Stimulated activated CD8-positive, alpha-beta memory T cell treated with anti-CD3 and anti-CD28 coated beads, Interleukin-7, amount 100 ng/mL, for 24 hours (primary cell): Measurements from ENCODE around the gene PLBD2.

Experiments used
- DNase-seq: peaks from one replicate; pipeline ENCODE4 v3.0.0-alpha.2; 2020; ENCODE audit warnings: low read depth

PLBD2 gene

DNA sequence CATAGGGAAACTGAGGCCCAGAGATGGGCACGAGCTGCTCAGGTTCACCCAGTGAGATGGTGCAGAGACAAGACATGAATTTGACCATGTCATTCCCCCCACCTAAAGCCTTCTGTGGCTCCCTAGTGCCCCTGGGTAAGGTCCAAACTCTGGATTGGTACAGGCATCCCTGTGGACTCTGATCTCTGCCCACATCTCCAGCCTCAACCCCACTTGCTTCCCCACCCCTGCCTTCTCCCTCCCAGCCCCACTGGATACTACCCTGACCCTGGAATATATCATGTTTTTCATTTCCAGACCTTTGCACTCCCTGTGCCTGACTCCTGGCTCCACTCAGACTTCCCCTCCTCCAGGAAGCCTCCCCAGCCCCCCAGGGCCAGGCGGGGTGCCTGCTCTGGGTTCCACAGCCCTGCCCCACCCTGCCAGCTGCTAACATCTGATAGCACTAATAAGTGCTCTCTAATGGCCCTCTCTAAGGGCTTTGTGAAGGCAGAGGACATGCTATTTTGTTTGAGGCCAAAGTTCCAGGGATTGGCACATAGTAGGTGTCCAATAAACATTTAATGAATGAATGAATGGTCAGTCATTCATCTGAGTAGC, 62.7 kb downstream of the PLBD2 start:
- no peak for DNase-seq

DNA sequence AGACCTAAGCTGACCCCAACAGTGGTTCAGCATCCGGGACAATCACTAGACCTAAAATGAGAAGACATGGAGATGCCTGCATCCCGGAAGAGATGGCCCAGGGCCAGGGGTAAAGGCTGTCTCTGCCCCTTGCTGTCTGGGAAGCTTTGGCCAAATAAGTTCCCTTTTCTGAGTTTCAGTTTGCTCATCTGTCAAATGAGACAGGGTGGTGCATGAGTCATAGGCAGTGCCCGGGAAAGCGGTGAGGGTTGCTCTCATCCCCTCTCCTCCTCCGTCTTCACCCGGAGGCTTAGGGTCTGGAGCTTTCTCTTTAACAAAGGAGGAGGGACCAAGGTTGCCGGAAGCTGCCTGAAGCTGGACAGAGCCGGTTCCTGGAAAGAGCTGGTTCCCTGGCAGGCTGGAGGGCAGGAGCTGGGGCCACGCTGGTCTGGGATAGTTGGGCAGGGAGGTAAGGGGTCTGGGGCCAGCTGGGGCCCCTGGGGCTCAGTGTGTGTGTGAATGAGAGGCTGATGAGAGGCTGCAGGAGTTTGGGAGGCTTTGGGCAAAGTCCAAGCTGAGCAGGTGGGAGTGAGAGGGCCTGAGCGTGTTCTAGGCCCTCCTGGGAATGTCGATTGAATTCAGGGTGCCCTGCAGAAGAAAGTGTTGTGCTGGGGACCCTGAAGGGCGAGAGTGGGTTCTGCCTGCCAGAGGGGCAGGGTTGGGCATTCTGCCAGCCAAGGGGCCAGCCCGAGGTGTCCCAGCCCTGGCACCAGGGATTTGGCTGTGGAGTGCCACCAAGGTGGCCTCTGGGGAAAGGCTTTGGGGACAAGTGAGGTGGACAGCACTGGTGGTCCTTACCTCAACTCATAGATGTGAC, 63.9 kb downstream of the PLBD2 start, which contains the start of gene SDSL:
SDSL (plus strand) TSS at position 351 of the 856 bp plus-strand sequence. CDS start 5,603 bp downstream, outside the sequence.
- no peak for DNase-seq

DNA sequence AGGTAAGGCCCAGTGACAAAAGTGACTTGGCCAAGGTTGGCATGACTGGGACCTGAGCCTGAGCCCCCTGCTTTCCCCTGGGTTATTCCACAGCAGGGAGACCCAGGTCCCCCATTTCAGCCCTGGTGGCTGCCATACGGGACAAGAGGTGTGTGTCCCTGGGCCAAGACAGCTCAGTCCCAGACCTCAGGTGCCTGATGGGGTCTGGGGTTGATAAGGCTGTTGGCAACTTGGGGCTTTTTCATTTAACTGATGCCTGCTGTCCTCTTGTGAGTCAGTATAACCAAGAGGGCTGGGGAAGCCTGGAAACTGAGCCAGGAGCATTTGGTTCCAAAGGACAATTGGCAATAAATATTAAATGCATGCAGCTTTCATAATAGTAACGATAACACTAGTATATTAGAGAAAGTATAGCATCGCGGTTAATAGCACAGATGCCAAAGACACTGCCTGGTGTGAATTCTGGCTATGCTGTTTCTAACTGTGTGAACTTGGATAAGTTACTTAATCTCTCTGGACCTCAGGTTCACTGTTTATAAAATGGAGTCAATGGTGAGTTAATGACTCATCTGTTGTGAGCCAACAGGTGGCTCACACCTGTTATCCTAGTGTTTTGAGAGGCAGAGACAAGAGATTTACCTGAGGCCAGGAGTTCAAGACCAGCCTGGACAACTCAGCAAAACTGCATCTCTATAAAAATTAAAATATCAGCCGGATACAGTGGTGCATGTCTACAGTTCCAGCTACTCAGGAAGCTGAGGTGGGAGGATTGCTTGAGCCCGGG, 64.7 kb downstream of the PLBD2 start:
- DNase-seq: no peak

DNA sequence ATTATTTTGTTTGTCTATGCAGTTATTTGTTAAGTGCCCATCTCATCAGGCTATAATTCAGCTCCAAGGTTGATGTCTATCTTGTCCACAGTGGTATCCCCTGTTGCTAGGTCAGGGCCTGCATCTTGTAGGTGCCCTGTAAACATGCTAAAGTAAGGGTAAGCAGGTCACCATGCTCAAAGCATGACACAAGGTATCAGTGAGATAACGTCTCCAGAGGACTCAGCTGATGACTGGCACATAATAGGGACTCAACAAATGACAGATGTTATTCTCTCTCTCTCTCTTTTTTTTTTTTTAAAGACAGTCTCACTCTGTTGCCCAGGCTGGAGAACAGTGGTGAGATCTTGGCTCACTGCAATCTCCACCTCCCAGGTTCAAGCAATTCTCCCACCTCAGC, 66.1 kb downstream of the PLBD2 start:
- DNase-seq: no peak

DNA sequence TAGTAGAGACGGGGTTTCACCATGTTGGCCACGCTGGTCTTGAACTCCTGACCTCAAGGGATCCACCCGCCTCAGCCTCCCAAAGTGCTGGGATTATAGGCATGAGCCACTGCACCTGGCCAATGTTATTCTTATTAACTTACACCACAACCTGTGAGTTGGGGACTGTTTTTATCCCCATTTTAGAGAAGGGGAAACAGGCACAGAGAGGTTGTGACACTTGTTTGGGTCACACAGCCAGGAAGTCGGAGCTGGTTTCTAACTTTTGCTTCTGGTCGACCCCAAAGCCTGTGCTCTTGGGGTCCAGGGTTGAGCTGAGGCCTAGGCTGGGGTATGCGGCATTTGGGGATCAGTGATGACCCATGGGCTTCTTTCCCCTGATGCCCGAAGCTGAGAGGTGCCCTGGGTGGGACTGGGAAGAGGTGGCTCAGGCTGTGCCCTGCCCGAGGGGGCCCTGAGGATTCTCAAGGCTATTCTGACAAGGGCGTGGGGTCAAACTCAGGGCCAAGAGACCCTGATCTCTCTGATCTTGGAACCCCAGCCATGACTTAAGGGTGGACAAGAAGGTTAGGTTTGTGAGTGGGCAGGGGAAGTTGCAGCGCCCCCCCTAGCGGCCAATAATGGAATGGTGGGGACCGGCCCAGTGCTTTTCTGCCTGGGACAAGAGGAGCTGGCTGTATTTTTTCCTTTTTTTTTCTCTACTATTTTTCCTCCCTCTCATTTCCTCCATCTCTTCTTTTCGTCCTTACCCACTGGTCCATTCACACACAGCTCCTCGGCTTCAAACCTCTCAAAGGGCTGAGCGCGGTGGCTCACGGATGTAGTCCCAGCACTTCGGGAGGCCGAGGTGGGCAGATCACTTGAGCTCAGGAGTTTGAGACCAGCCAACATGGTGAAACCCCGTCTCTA, 66.8 kb downstream of the PLBD2 start:
- peak; percentile 32 for DNase-seq

DNA sequence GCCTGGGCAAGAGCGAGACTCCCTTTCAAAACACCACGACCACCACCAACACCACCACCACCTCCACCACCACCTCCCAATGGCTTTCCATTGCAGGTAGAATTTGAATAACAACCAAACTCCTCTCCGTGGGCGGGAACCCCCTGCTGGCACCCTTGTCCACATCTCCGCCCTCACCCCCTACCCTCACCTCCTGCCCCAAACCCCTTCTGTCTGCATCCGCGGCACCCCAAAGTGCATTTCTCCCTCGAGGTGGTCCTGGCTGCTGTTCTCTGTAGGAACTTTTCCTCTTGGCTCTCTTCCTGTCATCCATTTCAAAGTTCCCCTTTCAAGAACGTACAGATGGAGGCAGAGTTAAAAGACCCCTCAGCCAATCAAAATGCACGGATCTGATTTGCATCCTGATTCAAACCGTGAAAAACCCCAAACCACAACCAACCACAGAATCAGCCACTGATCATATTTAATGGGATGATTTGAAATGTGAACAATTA, 67.6 kb downstream of the PLBD2 start:
- DNase-seq: no peak

DNA sequence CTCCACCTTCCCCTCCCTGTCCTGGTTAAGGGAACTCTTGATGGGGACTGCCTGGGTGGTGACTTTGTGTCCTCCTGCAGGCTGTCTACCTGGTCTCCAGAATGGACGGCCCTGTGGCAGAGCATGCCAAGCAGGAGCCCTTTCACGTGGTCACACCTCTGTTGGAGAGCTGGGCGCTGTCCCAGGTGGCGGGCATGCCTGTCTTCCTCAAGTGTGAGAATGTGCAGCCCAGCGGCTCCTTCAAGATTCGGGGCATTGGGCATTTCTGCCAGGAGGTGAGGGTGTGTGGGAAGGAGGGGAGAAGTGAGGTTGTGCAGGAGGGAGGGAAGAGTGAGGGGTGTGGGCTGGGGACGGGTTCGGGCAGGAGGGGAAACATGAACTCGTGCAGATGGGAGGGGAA, 69.5 kb downstream of the PLBD2 start:
- DNase-seq: no peak

DNA sequence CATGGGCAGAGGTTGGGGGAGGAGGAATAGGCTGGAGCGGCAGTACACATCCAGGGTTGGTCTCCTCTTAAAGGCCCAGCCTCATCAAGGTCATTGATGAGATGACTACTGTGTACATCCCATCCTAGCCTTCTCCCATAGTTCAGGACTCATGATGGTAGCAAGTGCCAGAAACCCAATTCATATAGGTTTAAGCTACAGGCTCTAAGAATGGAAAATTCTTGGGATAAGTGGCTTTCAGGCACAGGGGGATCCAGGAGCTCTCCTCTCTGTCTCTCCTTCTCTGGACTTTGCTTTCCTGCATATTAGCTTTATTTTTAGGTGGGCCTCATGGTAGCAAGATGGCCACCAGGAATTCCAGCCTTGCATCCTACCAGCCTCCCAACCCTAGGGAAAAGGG, 70.1 kb downstream of the PLBD2 start:
- DNase-seq: no peak

DNA sequence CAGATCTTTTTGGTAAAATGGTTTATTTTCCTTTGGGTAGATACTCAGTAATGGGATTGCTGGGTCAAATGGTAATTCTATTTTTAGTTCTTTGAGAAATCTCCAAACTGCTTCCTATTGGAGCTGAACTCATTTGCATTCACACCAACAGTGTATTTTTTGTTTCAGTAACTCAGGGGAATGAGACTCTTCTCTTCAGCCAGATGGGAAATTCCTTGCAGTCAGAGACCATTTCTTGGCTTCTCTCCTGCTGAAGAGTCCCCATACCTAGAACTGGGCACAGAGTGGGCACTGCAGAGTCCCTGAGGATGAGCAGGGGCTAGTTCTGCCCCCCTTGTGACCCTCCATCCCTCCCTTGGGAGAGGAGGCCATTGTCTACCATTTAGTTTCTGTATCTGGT, 74.6 kb downstream of the PLBD2 start:
- DNase-seq: no peak

DNA sequence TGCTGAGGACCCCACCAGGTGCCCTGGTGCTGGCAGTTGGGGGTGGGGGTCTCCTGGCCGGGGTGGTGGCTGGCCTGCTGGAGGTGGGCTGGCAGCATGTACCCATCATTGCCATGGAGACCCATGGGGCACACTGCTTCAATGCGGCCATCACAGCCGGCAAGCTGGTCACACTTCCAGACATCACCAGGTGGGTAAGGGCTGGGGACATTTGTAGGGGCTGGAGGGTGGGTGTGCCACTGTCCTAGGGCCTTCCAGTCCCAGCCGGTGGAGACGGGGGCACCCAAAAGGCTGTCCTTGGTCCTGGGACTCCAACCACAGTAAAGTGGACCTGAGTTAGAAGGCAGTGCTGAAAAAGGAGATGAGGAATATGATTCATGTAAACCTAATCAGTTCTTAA, 77.0 kb downstream of the PLBD2 start:
- no peak for DNase-seq

DNA sequence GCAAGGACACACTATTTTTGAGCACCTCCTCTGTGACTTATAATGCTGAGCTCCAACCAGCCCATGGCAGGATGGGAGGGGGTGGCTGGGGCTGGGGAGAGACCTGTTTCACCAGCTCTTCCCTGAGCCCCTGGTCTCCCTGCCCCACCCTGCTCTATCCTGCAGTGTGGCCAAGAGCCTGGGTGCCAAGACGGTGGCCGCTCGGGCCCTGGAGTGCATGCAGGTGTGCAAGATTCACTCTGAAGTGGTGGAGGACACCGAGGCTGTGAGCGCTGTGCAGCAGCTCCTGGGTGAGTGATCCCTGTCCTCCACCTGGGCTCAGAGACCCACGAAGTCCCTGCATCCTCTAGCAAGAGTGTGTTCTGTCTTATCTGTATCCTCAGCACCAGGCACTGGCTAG, 78.2 kb downstream of the PLBD2 start:
- DNase-seq: no peak

DNA sequence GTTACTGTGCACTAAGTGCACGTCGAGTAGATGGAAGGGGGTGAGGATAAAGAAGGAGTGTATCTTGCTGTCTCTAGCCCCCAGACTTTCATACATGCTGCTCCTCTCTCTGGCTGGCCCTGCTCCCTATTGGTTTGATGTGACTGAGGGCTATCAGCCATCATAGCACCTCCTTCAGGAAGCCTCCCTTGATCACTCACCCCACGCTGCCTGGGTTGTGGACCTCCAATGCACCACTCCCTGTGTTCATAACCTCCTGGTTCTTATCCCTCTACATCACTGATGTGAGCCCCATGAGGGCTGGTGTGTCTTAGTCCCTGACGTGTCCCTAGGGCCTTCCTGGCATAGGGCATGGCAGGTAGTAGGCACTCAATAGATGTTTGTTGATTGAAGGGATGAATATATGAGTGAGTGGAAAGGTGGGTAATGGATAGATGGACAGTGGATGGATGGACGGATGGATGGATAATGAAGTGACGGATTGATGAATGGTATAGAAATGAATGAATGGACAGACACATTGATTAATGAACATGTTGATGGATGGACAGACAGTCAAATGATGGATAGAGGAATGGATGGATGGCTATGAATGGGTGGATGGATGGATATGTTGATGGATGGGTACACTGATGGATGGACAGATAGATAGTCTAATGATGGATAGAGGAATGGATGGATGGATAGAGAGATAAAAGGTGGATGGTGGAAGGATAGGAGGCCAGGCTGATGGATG, 78.8 kb downstream of the PLBD2 start:
- DNase-seq: no peak

DNA sequence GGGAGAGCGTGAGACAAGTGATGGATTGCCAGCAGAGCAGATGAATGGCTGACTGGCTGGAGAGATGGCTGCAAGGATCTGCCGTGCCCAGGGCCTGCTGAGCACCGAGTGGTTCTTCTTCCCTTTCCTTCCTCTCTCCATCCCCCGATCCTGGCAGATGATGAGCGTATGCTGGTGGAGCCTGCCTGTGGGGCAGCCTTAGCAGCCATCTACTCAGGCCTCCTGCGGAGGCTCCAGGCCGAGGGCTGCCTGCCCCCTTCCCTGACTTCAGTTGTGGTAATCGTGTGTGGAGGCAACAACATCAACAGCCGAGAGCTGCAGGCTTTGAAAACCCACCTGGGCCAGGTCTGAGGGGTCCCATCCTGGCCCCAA, 79.3 kb downstream of the PLBD2 start:
- no peak for DNase-seq

DNA sequence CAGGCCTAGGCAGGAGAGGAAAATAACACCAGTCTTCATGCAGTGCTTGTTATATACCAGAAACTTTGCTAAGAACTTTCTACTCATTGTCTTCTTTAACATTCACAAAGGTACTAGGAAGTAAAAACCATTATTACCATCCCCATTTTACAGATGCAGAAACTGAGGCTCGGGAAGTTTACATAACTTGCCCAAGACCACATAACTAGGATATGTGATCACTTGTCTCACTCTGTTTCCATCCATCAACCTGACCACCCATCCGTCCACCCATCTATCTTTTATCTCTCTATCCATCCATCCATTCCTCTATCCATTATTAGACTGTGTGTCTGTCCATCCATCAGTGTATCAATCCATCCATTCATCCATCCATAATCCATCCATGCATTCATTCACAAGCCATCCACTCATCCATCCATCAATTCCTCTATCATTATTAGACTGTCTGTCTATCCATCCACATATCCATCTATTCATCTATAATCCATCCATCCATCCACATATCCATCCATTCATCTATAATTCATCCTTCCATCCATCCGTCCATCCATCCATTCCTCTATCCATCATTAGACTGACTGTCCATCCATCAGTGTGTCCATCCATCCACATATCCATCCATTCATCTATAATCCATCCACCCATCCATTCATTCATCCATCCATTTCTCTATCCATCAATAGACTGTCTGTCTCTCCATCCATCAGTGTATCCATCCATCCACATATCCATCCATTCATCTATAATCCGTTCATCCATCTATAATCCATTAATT, 80.3 kb downstream of the PLBD2 start:
- DNase-seq: no peak

DNA sequence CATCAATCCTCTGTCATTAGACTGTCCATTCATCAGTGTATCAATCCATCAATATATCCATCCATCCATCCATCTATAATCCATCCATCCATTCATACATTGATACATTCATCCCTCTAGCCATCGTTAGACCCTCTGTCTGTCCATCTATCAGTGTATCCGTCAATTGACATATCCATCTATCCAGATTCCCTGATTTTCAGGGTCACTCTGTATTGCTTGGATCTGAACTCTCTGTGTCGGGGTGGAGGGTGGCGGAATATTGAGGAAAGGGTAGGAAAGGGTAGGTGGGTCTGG, 80.9 kb downstream of the PLBD2 start:
- no peak for DNase-seq

DNA sequence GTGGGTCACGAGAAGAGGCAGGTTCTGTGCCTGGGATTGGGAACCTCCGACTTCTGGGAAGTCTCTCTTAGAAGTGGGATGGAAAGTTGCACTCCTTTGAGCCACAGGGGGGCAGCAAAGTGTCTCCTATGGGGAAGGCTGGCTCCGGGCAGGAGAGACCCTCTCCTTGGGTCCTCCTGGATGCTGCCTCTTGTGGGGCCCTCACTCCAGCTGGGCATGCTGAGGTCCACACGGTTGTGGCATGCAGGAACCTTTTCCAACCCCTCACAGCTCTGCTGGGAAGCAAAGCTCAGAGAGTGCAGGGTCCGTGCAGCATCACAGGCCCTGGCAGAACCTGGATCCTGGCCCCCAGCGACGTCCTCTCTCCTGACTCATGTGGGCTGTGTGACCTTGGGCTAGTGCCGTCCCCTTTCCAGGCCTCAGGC, 81.2 kb downstream of the PLBD2 start:
- DNase-seq: no peak

DNA sequence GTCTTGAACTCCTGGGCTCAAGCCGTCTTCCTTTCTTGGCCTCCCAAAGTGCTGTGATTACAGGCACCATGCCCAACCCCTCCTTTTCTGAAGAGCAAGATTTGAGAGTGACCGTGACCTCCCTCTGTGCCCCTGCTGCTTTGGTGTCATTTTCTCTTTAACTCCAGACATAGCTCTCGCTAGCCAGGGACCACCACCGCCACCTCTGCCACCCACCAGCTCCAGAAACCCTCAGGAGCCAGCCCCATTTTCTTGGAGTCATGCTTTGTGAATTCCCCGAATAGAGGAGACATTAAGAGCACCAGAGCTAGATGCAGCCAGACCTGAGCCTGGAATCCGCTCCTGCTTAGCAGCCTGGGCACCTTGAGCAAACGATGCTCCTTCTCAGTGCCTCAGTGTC, 81.9 kb downstream of the PLBD2 start:
- no peak for DNase-seq
